GM19324 (cell line): Measurements from ENCODE around the gene TPMT.
"Not testable (repeated sequence)": the region's sequence is repeated elsewhere in the genome, so short reads cannot be mapped to it uniquely, and the experiment has no call there.

ENCODE experiments used
- ATAC-seq: cut with Tn5 transposase; IDR thresholded peaks from one replicate; pipeline ENCODE4 v1.9.1; 2021; ENCODE audit warnings: mild to moderate bottlenecking, moderate library complexity; ENCODE audit not compliant: unreplicated experiment, low FRiP score

Gene TPMT

GRCh38 chr6:18160911-18161310 lies 6.0 kb upstream of the TPMT start:
- no peak for ATAC-seq

- ATAC-seq = peak; percentile 29
These were observed 1.1 kb upstream of the TPMT start for GRCh38 chr6:18155864-18156421.

GRCh38 chr6:18155150-18155863 lies 430 bp upstream of the TPMT start, which contains the start of gene KDM1B:
Gene KDM1B, plus strand, starts transcription at chr6:18155422. Its CDS starts 4,474 bp downstream, at chr6:18159896.
- peak; percentile 93 for ATAC-seq

- no peak for ATAC-seq
These were observed 1.6 kb downstream of the TPMT start for GRCh38 chr6:18153311-18153703.

- no peak for ATAC-seq
These were observed 3.1 kb downstream of the TPMT start for GRCh38 chr6:18151801-18152200.

GRCh38 chr6:18151391-18151790 lies 3.5 kb downstream of the TPMT start:
- ATAC-seq = not testable (repeated sequence)

GRCh38 chr6:18148304-18149025 lies 6.4 kb downstream of the TPMT start:
- no peak for ATAC-seq

- no peak for ATAC-seq
These were observed 7.3 kb downstream of the TPMT start for GRCh38 chr6:18147616-18148015.

GRCh38 chr6:18147160-18147559 lies 7.7 kb downstream of the TPMT start:
- no peak for ATAC-seq

GRCh38 chr6:18142591-18142861 lies 12.4 kb downstream of the TPMT start:
- ATAC-seq = no peak

GRCh38 chr6:18141805-18142590 lies 12.9 kb downstream of the TPMT start:
- ATAC-seq = no peak

- no peak for ATAC-seq
These were observed 14.8 kb downstream of the TPMT start for GRCh38 chr6:18139935-18140621.

GRCh38 chr6:18138906-18139305 lies 16.0 kb downstream of the TPMT start:
- no peak for ATAC-seq

- no peak for ATAC-seq
These were observed 18.6 kb downstream of the TPMT start for GRCh38 chr6:18136260-18136659.

- no peak for ATAC-seq
These were observed 19.7 kb downstream of the TPMT start for GRCh38 chr6:18135171-18135570.

- ATAC-seq = no peak
These were observed 22.5 kb downstream of the TPMT start for GRCh38 chr6:18132346-18132745.

GRCh38 chr6:18126121-18126520 lies 28.8 kb downstream of the TPMT start:
- no peak for ATAC-seq

GRCh38 chr6:18122128-18123093 lies 32.5 kb downstream of the TPMT start, which contains the start of gene NHLRC1:
Gene NHLRC1, minus strand, starts transcription at chr6:18122677. Its CDS starts 71 bp downstream, at chr6:18122606.
- peak; percentile 98 for ATAC-seq

GRCh38 chr6:18121580-18122127 lies 33.2 kb downstream of the TPMT start:
- no peak for ATAC-seq
